Gastroesophageal sphincter (tissue), 4 donors: ENCODE results near the gene GNAO1. TPM values are rescaled to one million over a fixed set of nuclear protein-coding genes. Genes with fewer than 3 reads are reported as not detected.

Experiments
- ATAC-seq: fragments of 150-250 bp; one replicate; pipeline ENCODE4 v1.9.1; 2016; ENCODE audit warnings: mild to moderate bottlenecking, moderate library complexity
- H3K27ac ChIP-seq, 4 donors: fragments of 200-600 bp; sonication (generic) in 3 of 4; 1 replicate in 3 of 4; 2 replicates in 1 of 4; pipeline ENCODE4 v1.5.1; 2016 to 2019
- H3K27me3 ChIP-seq: fragments of 200-600 bp; sonication (generic); one replicate; pipeline ENCODE4 v1.5.1; 2019
- H3K36me3 ChIP-seq, 2 donors: fragments of 200-600 bp; sonication (generic); one replicate each; pipeline ENCODE4 v1.5.1; 2019; ENCODE audit warnings: control low read depth in 1 of 2
- H3K4me1 ChIP-seq, 3 donors: fragments of 200-600 bp; sonication (generic); 1 replicate in 2 of 3; 2 replicates in 1 of 3; pipeline ENCODE4 v1.5.1; 2016 to 2019; ENCODE audit warnings: control low read depth in 2 of 3
- H3K4me3 ChIP-seq, 2 donors: fragments of 200-600 bp; sonication (generic); one replicate each; pipeline ENCODE4 v1.5.1; 2019; ENCODE audit warnings: mild to moderate bottlenecking in 1 of 2, moderate library complexity in 1 of 2
- H3K9me3 ChIP-seq, 3 donors: fragments of 200-600 bp; sonication (generic); one replicate each; pipeline ENCODE4 v1.5.1; 2017 to 2019; ENCODE audit warnings: control low read depth in 2 of 3
- EP300 ChIP-seq: sonication (generic); formaldehyde crosslinking; IDR thresholded peaks from one replicate; pipeline ENCODE4 v1.6.1; 2017; ENCODE audit warnings: antibody characterized with exemption, mild to moderate bottlenecking
- POLR2A ChIP-seq, 2 donors: fragments of 450-650 bp; IDR thresholded peaks; one replicate each; pipeline ENCODE4 v1.6.1; 2017; ENCODE audit warnings: antibody characterized with exemption in 2 of 2, mild to moderate bottlenecking in 2 of 2, moderate library complexity in 1 of 2
- POLR2AphosphoS5 ChIP-seq: sonication (generic); formaldehyde crosslinking; IDR thresholded peaks from one replicate; pipeline ENCODE4 v1.6.1; 2017; ENCODE audit warnings: antibody characterized with exemption
- WGBS, 2 donors: methylation state at CpG; one replicate each; pipeline ENCODE4 v1.1.5; 2018; ENCODE audit warnings: low coverage in 1 of 2; 5-methylcytosine and 5-hydroxymethylcytosine counted together
- total RNA-seq, 4 donors: library from RNA; depleted of rRNA; stranded (reverse); fragments of >200 nt; gene quantifications; one replicate each; pipeline ENCODE4 v1.1.0, GENCODE V29; 2016
- TF ChIP-seq, protein P1 (sequence below), 4 experiments: fragments of 200-600 bp in 2 of 4; fragments of 450-650 bp in 2 of 4; sonication (generic) in 1 of 4; IDR thresholded peaks; one replicate each; pipeline ENCODE4 v1.5.1; 2017 to 2019; ENCODE audit warnings: antibody characterized with exemption in 4 of 4, mild to moderate bottlenecking in 2 of 4, moderate library complexity in 2 of 4

GNAO1 gene
- total RNA-seq, 4 donors from 2014 or later, result 3.4 to 21.0 (median 11.0) TPM

DNA sequence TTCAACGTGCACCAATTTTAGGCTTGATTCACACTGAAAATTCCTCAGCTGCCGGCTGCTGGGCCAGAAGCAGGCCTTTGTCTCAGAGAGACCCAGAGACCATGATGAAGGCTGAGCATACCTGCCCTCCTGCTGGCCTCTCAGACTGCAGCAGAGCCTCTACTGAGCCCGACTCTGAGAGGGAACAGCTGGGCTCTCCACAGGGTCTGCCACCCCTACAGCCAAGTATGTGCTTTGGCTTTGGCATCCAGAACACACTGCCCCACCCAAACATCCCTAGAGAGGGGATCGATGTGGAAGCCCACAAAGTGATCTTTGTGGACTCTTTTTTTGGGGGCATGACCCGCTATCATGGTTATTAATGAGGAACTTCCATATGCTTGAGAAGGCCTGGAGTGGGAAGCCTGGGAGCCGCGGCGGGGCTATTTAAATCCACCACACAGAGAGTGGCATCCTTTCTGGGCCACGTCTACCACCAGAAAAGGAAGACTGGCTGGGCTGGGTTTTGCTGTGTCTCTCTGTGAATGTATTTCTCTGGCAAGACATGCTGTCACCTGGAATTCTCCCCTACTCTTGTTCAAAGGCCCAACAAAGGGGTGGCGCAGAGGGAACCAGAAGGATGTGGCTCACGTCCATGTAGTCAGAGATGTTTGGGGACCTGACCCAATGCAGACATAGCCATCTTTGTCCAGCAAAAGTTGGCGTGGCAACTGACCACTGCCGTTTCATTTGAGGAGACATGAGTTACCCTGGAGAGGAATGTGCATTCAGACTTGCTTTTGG lies 69.3 kb downstream of the GNAO1 start:
- no peak for ATAC-seq
- no peaks in the 10 kb centered on the region for H3K9me3 ChIP-seq
- 80 to 95% methylated on average over 1 to 6 of the region's 13 CpGs for WGBS, 2 donors
- H3K36me3 ChIP-seq, result no peaks in the 10 kb centered on the region
- H3K27me3 ChIP-seq, result no peaks in the 10 kb centered on the region
- H3K27ac ChIP-seq, result no peak overlapping the region
- no peak for TF ChIP-seq POLR2A (IDR thresholded peaks at IDR 0.05)
- TF ChIP-seq POLR2AphosphoS5, result no peak
- no peak overlapping the region for H3K4me3 ChIP-seq
- H3K4me1 ChIP-seq, result peaks cover 0 to 42% (median 5%) of the 10 kb centered on the region in 3 donors

DNA sequence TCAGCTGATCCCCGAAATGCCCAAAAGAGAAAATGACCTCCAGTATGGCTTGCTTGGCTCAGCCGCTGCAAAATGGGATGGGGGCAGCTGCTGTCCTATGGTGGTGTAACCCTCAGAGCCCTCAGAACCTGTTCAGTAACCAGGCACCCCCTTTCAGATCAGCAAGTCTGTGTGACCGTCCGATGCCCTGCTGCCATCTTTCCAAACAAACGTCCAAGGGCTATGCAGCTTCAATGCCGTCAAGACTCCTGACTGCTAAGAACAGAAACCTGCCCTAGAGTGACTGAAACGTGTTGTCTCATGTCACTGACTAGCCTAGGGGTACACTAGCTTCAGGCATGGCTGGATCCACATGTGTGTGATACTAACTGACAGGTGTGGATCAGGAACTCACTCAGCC lies 70.4 kb downstream of the GNAO1 start:
- Histone ChIP-seq H3K27me3 (no peaks in the 10 kb centered on the region), H3K4me3 (no peak overlapping the region), H3K27ac (no peak overlapping the region), H3K36me3 (no peaks in the 10 kb centered on the region), H3K4me1 (peaks cover 0 to 39% (median 5%) of the 10 kb centered on the region in 3 donors), H3K9me3 (no peaks in the 10 kb centered on the region)
- TF ChIP-seq POLR2AphosphoS5 (no peak), EP300 (no peak), POLR2A (IDR thresholded peaks at IDR 0.05) (no peak)
- TF ChIP-seq, protein P1, sequence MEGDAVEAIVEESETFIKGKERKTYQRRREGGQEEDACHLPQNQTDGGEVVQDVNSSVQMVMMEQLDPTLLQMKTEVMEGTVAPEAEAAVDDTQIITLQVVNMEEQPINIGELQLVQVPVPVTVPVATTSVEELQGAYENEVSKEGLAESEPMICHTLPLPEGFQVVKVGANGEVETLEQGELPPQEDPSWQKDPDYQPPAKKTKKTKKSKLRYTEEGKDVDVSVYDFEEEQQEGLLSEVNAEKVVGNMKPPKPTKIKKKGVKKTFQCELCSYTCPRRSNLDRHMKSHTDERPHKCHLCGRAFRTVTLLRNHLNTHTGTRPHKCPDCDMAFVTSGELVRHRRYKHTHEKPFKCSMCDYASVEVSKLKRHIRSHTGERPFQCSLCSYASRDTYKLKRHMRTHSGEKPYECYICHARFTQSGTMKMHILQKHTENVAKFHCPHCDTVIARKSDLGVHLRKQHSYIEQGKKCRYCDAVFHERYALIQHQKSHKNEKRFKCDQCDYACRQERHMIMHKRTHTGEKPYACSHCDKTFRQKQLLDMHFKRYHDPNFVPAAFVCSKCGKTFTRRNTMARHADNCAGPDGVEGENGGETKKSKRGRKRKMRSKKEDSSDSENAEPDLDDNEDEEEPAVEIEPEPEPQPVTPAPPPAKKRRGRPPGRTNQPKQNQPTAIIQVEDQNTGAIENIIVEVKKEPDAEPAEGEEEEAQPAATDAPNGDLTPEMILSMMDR (IDR thresholded peaks at IDR 0.05), result no peak
- WGBS, 2 donors, result 82 to 100% methylated on average over 3 to 4 of the region's 7 CpGs
- ATAC-seq, result no peak

DNA sequence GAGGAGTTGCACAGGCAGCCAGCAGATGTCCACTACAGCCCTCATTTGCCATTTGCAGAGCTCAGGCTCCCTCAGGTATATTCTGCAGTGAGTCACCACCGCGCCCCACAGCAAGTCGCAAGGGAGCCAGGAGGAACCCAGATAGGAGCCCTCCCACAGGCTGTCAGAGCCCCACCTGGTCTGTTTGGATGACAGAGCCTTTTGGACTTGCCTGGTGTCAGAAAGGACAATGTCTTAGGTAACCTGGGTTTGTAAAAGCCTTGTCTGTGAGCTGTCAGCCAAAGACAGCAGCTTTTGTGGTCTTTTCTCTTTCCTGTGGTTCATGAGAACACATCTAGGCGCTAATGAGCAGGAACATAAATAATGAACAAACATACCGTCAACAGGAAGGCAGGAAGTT lies 70.9 kb downstream of the GNAO1 start:
- TF ChIP-seq EP300 (no peak), POLR2A (IDR thresholded peaks at IDR 0.05) (no peak), POLR2AphosphoS5 (no peak)
- TF ChIP-seq, protein P1 (IDR thresholded peaks at IDR 0.05), result no peak
- peaks cover 0 to 35% (median 5%) of the 10 kb centered on the region in 3 donors for H3K4me1 ChIP-seq
- ATAC-seq, result no peak

DNA sequence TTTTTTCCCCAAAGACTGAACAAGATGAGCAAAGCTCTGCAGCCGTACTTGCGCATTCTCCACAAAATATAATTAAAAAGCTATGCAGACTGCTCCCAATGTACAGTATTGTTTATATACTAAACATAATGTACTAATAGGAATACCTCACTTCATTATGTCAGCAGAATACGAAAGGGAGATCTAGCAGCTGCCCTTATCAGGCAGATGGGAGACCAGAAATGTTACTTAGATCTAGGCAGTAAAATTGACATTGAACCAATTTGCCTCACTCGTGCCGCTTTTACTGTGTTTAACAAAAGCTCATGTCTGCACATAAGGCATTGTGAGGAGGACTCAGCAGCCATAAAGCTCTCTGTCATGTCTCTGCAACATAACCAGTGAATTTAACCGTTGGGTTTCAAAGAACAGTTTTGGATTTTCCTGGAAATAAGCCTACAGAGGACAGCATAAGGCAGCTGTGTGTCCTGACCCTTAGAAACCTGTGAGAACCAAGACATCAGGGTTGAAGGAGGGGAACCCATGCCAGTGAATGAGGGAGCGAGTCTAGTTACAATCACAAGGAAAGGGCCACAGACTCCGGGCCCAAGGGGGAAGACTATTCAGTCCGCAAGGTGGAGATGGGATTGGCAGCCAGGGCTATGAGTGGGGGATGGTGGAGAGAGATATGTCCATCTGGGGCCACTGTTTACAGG lies 71.4 kb downstream of the GNAO1 start:
- Histone ChIP-seq H3K4me3 (no peak overlapping the region), H3K9me3 (no peaks in the 10 kb centered on the region), H3K27ac (no peak overlapping the region), H3K4me1 (peaks cover 0 to 29% (median 3%) of the 10 kb centered on the region in 3 donors), H3K27me3 (no peaks in the 10 kb centered on the region), H3K36me3 (no peaks in the 10 kb centered on the region)
- ATAC-seq, result no peak
- WGBS, 2 donors, result 70 to 77% methylated on average over 6 to 9 of the region's 9 CpGs
- TF ChIP-seq POLR2AphosphoS5 (no peak), EP300 (no peak), POLR2A (IDR thresholded peaks at IDR 0.05) (no peak)
- TF ChIP-seq, protein P1 (IDR thresholded peaks at IDR 0.05), result no peak

More for the DNA sequence above, 70.9 kb downstream of the GNAO1 start:
- H3K9me3 ChIP-seq, result no peaks in the 10 kb centered on the region
- H3K27ac ChIP-seq, result no peak overlapping the region
- no peaks in the 10 kb centered on the region for H3K36me3 ChIP-seq
- 51 to 79% methylated on average over 2 of the region's 5 CpGs for WGBS, 2 donors
- no peaks in the 10 kb centered on the region for H3K27me3 ChIP-seq
- H3K4me3 ChIP-seq, result no peak overlapping the region

DNA sequence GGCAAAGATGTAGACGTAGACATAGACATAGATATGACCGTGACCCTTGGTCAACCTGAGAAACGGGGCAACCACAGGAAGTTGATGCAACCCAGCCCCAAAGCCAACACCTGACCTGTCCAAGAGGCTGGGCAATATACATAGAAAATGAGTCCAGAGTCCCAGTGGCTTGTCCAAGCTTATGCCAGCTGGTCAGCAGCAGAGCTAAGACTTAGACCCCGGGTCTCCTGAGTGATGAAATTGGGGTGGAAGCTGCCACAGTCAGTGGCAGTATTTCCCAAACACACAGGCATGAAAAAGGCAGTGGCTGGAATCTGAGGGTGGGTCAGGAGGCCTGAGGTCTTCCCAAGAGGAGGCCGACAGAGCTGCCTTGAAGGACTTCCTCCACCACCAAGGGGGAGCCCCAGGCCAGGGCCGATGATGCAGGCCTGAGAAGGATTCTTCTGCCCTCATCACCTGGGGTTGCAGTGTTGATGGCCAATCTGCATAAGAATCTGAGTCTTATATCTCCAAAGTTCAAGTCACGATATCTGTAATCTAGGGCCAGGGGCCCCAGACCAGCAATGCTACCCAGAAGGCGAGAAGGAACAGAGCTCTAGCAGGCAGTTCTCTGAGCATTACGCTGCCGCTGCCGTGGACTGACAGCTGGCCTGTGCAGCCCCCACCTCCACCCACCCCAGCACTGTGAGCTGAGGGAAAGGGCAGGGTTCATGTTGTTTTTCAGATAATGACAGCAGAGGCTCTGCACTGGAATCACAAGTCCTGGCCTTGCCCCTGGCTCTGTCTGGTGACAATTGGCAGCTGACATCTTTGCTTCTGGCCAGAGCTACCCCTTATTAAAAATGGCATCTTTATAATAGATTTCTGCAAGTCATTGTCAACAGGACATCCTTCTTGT lies 72.7 kb downstream of the GNAO1 start:
- TF ChIP-seq EP300 (no peak), POLR2A (IDR thresholded peaks at IDR 0.05) (no peak), POLR2AphosphoS5 (no peak)
- TF ChIP-seq, protein P1 (IDR thresholded peaks at IDR 0.05), result no peak
- no peak overlapping the region for H3K4me3 ChIP-seq
- no peak for ATAC-seq
- no peak overlapping the region for H3K27ac ChIP-seq
- peaks cover 0 to 20% (median 0%) of the 10 kb centered on the region in 3 donors for H3K4me1 ChIP-seq
- no peaks in the 10 kb centered on the region for H3K36me3 ChIP-seq
- H3K27me3 ChIP-seq, result no peaks in the 10 kb centered on the region
- WGBS, 2 donors, result 70 to 90% methylated on average over 6 to 8 of the region's 11 CpGs
- no peaks in the 10 kb centered on the region for H3K9me3 ChIP-seq
